Neural cell (in vitro differentiated cells): ENCODE measurements around the gene STK17B. TPM values are rescaled to one million over a fixed set of nuclear protein-coding genes. Genes with fewer than 3 reads are reported as not detected.

Source experiments
- H2AFZ ChIP-seq: fragments of 200-600, 300-800 bp; sonication (generic), shearing (Covaris generic); 2 replicates; pipeline ENCODE4 v1.6.0; 2014; ENCODE audit warnings: low read depth, mild to moderate bottlenecking, antibody characterized with exemption, low read length, moderate library complexity
- H3F3A ChIP-seq: fragments of 200-600 bp; shearing (Covaris generic); 2 replicates; pipeline ENCODE4 v1.6.1; 2016; ENCODE audit warnings: mild to moderate bottlenecking, moderate library complexity, mixed read lengths, antibody characterized with exemption, low read length; ENCODE audit not compliant: insufficient read depth, poor library complexity, severe bottlenecking
- H3K27ac ChIP-seq: fragments of 200-600, 300-800 bp; sonication (generic), shearing (Covaris generic); 2 replicates; pipeline ENCODE4 v1.5.1; 2014; ENCODE audit warnings: mild to moderate bottlenecking, low read length, moderate library complexity
- H3K27me3 ChIP-seq: fragments of 300-800, 200-600 bp; sonication (generic), shearing (Covaris generic); 2 replicates; pipeline ENCODE4 v1.6.0; 2014; ENCODE audit warnings: mild to moderate bottlenecking, low read depth, low read length, moderate library complexity; ENCODE audit not compliant: insufficient read depth
- H3K36me3 ChIP-seq: fragments of 300-800, 200-600 bp; sonication (generic), shearing (Covaris generic); 2 replicates; pipeline ENCODE4 v1.5.1; 2014; ENCODE audit warnings: mild to moderate bottlenecking, antibody characterized with exemption, low read length, moderate library complexity; ENCODE audit not compliant: insufficient read depth
- H3K4me2 ChIP-seq: fragments of 300-800, 200-600 bp; sonication (generic), shearing (Covaris generic); 2 replicates; pipeline ENCODE4 v1.6.0; 2014; ENCODE audit warnings: mild to moderate bottlenecking, low read length
- H3K4me3 ChIP-seq: fragments of 300-800, 200-600 bp; sonication (generic), shearing (Covaris generic); 2 replicates; pipeline ENCODE4 v1.5.1; 2014; ENCODE audit warnings: mild to moderate bottlenecking, low read length, moderate library complexity
- H3K79me2 ChIP-seq: fragments of 200-600 bp; shearing (Covaris generic); replicated peaks from 2 replicates; pipeline ENCODE4 v1.6.0; 2014; ENCODE audit warnings: mild to moderate bottlenecking, low read length, moderate library complexity; ENCODE audit not compliant: insufficient read depth
- H3K9ac ChIP-seq: fragments of 300-800, 200-600 bp; sonication (generic), shearing (Covaris generic); 2 replicates; pipeline ENCODE4 v1.6.1; 2016; ENCODE audit warnings: mild to moderate bottlenecking, low read length, mixed read lengths
- H3K9me2 ChIP-seq: fragments of 200-600 bp; shearing (Covaris generic); 2 replicates; pipeline ENCODE4 v1.6.1; 2016; ENCODE audit warnings: mild to moderate bottlenecking, low read length, mixed read lengths; ENCODE audit not compliant: insufficient read depth
- H3K9me3 ChIP-seq: fragments of 200-600, 300-800 bp; sonication (generic), shearing (Covaris generic); 2 replicates; pipeline ENCODE4 v1.6.1; 2016; ENCODE audit warnings: mild to moderate bottlenecking, mixed run types, low read length, moderate library complexity, mixed read lengths
- H4K20me1 ChIP-seq: fragments of 200-600 bp; shearing (Covaris generic); 2 replicates; pipeline ENCODE4 v1.6.1; 2016; ENCODE audit warnings: mild to moderate bottlenecking, mixed run types; ENCODE audit not compliant: insufficient read depth
- EP300 ChIP-seq: fragments of 450-650 bp; conservative IDR thresholded peaks from 2 replicates; pipeline ENCODE4 v1.6.1; 2014; ENCODE audit warnings: antibody characterized with exemption, mild to moderate bottlenecking, moderate library complexity; ENCODE audit not compliant: poor library complexity, severe bottlenecking
- EZH2 ChIP-seq: fragments of 200-600, 300-800 bp; shearing (Covaris generic), sonication (generic); IDR thresholded peaks from 2 replicates; pipeline ENCODE4 v1.6.1; 2014; ENCODE audit warnings: antibody characterized with exemption, low read length, borderline replicate concordance, mild to moderate bottlenecking; ENCODE audit not compliant: insufficient read depth, poor library complexity, severe bottlenecking
- MXI1 ChIP-seq: fragments of 450-650 bp; conservative IDR thresholded peaks from 2 replicates; pipeline ENCODE4 v1.6.1; 2014; ENCODE audit warnings: antibody characterized with exemption, mild to moderate bottlenecking; ENCODE audit not compliant: poor library complexity, severe bottlenecking
- POLR2AphosphoS5 ChIP-seq: IDR thresholded peaks from 2 replicates; pipeline ENCODE4 v1.6.1; 2012
- RAD21 ChIP-seq: fragments of 450-650 bp; conservative IDR thresholded peaks from 2 replicates; pipeline ENCODE4 v1.6.1; 2014; ENCODE audit warnings: antibody characterized with exemption, mild to moderate bottlenecking, moderate library complexity
- SMC3 ChIP-seq: fragments of 450-650 bp; conservative IDR thresholded peaks from 2 replicates; pipeline ENCODE4 v1.6.1; 2014; ENCODE audit warnings: antibody characterized with exemption, mild to moderate bottlenecking, moderate library complexity; ENCODE audit not compliant: poor library complexity
- TAF1 ChIP-seq: IDR thresholded peaks from 2 replicates; pipeline ENCODE4 v1.6.1; 2012; ENCODE audit warnings: low read depth
- polyA plus RNA-seq: library from polyadenylated mRNA; depleted of rRNA; stranded (reverse); fragments of >200 nt; gene quantifications from 2 replicates; pipeline ENCODE4 v1.2.3, GENCODE V29; 2014
- TF ChIP-seq, protein P1 (sequence below): fragments of 450-650 bp; IDR thresholded peaks from 2 replicates; pipeline ENCODE4 v1.5.1; 2014; ENCODE audit warnings: antibody characterized with exemption, mild to moderate bottlenecking, moderate library complexity; ENCODE audit not compliant: poor library complexity, severe bottlenecking
- TF ChIP-seq, protein P2 (sequence below): IDR thresholded peaks from 2 replicates; pipeline ENCODE4 v1.6.1; 2012; ENCODE audit warnings: borderline replicate concordance

The STK17B gene
- polyA plus RNA-seq, 1 donor from 2014 or later: 0.67 TPM

DNA sequence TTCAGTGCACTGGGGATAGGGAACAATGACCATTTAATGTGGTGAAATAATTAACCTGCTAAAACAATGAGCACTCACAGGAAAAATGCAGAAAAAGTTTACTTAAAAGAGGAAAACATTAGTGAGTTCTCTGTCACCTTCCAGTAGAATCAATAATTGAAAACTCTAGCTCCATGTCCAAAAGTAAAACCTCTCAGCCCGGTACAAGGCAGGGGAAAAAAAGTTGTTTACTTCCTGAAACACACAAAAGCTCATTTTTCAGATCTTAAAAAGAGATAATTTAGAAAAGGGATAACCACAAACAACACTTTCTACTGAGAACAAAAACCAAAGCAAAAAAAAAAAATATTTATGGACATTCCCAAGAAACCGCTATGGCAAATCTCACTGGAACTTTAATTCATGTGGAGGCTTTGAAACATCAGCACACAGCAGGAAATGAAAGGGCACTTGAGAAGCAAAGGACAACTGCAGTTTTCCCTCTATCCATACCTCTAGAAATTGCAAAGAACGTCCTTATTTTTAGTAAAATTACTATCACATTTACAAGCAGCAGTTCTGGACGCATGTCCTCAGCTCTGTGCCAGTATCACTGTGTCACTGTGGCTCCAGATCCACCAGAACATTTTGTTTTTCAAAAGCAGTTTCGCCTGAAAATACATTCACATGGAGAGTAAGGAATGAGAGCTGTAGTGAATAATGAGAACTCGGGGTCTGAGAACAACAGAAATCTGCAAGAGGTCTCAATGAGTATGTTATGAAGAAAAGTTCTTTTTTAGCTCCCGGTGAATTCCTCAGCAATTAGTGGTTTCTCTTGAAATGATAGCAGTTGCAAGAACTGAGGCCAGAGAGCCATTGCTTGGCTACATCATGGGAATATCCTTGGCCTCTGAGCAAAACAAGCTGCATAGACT lies 58.1 kb downstream of the STK17B start:
- no peaks in the 10 kb centered on the region for H3K79me2 ChIP-seq
- no peaks in the 10 kb centered on the region for H3K9me2 ChIP-seq
- no peaks in the 10 kb centered on the region for H3F3A ChIP-seq
- no peak overlapping the region for H3K27ac ChIP-seq
- H4K20me1 ChIP-seq: no peaks in the 10 kb centered on the region
- H3K4me2 ChIP-seq: no peak overlapping the region
- H3K4me3 ChIP-seq: no peak overlapping the region
- H2AFZ ChIP-seq: no peak overlapping the region
- no peak overlapping the region for H3K9ac ChIP-seq
- TF ChIP-seq, protein P1, sequence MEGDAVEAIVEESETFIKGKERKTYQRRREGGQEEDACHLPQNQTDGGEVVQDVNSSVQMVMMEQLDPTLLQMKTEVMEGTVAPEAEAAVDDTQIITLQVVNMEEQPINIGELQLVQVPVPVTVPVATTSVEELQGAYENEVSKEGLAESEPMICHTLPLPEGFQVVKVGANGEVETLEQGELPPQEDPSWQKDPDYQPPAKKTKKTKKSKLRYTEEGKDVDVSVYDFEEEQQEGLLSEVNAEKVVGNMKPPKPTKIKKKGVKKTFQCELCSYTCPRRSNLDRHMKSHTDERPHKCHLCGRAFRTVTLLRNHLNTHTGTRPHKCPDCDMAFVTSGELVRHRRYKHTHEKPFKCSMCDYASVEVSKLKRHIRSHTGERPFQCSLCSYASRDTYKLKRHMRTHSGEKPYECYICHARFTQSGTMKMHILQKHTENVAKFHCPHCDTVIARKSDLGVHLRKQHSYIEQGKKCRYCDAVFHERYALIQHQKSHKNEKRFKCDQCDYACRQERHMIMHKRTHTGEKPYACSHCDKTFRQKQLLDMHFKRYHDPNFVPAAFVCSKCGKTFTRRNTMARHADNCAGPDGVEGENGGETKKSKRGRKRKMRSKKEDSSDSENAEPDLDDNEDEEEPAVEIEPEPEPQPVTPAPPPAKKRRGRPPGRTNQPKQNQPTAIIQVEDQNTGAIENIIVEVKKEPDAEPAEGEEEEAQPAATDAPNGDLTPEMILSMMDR: no peak
- no peak for TF ChIP-seq POLR2AphosphoS5
- no peak for TF ChIP-seq RAD21
- no peak for TF ChIP-seq EP300
- no peak for TF ChIP-seq SMC3
- TF ChIP-seq TAF1: no peak
- TF ChIP-seq MXI1: no peak
- no peak for TF ChIP-seq EZH2
- TF ChIP-seq, protein P2, sequence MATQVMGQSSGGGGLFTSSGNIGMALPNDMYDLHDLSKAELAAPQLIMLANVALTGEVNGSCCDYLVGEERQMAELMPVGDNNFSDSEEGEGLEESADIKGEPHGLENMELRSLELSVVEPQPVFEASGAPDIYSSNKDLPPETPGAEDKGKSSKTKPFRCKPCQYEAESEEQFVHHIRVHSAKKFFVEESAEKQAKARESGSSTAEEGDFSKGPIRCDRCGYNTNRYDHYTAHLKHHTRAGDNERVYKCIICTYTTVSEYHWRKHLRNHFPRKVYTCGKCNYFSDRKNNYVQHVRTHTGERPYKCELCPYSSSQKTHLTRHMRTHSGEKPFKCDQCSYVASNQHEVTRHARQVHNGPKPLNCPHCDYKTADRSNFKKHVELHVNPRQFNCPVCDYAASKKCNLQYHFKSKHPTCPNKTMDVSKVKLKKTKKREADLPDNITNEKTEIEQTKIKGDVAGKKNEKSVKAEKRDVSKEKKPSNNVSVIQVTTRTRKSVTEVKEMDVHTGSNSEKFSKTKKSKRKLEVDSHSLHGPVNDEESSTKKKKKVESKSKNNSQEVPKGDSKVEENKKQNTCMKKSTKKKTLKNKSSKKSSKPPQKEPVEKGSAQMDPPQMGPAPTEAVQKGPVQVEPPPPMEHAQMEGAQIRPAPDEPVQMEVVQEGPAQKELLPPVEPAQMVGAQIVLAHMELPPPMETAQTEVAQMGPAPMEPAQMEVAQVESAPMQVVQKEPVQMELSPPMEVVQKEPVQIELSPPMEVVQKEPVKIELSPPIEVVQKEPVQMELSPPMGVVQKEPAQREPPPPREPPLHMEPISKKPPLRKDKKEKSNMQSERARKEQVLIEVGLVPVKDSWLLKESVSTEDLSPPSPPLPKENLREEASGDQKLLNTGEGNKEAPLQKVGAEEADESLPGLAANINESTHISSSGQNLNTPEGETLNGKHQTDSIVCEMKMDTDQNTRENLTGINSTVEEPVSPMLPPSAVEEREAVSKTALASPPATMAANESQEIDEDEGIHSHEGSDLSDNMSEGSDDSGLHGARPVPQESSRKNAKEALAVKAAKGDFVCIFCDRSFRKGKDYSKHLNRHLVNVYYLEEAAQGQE: no peak
- H3K36me3 ChIP-seq: no peaks in the 10 kb centered on the region
- no peaks in the 10 kb centered on the region for H3K9me3 ChIP-seq
- H3K27me3 ChIP-seq: no peaks in the 10 kb centered on the region

DNA sequence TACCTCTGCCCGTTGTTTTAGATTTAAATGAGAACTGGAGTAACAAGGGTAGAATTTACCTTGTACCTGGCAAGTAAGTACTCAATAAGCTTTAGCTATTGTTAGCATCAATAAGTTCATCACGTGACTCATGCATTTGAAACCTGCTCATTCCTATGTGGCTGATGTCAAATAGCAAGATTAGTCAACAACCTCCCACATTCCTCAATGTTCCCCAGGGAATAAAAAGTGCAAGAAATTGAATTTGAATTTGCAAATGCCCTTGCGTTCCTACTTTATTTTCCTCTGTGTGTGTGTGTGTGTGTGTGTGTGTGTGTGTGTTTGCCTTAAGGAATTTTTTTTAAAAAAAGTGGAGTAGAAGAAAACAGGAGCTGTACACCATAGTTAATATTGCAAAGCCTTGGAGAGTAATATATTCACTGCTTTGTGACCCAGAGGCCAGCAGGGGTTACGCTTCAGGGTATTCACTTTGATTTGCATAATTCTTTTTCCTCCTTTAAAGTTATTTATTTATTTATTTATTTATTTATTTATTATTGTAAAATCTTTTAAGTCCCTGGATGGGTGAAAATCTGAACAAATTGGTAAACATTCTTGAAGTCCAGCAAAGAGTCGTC lies 58.9 kb downstream of the STK17B start:
- no peak overlapping the region for H3K4me3 ChIP-seq

More for the DNA sequence above, 58.9 kb downstream of the STK17B start:
- Histone ChIP-seq H3F3A (no peaks in the 10 kb centered on the region), H2AFZ (no peak overlapping the region), H3K27me3 (no peaks in the 10 kb centered on the region), H4K20me1 (no peaks in the 10 kb centered on the region), H3K9me3 (no peaks in the 10 kb centered on the region), H3K79me2 (no peaks in the 10 kb centered on the region), H3K36me3 (no peaks in the 10 kb centered on the region), H3K9me2 (no peaks in the 10 kb centered on the region), H3K27ac (no peak overlapping the region), H3K4me2 (no peak overlapping the region), H3K9ac (no peak overlapping the region)
- TF ChIP-seq SMC3: no peak
- no peak for TF ChIP-seq RAD21
- TF ChIP-seq, protein P2: no peak
- TF ChIP-seq TAF1: no peak
